GM18867 (cell line): Measurements from ENCODE around the gene ABLIM1.

ENCODE experiments used
- ATAC-seq: cut with Tn5 transposase; IDR thresholded peaks from one replicate; pipeline ENCODE4 v1.9.1; 2021; ENCODE audit warnings: mild to moderate bottlenecking, moderate library complexity; ENCODE audit not compliant: unreplicated experiment

Gene ABLIM1

GRCh38 chr10:114498413-114499111 is 159.5 kb downstream of the ABLIM1 start:
- ATAC-seq, result peak; percentile 72

GRCh38 chr10:114495303-114495702 is 162.8 kb downstream of the ABLIM1 start:
- no peak for ATAC-seq

GRCh38 chr10:114492351-114493037 is 165.6 kb downstream of the ABLIM1 start:
- ATAC-seq, result no peak

DNA sequence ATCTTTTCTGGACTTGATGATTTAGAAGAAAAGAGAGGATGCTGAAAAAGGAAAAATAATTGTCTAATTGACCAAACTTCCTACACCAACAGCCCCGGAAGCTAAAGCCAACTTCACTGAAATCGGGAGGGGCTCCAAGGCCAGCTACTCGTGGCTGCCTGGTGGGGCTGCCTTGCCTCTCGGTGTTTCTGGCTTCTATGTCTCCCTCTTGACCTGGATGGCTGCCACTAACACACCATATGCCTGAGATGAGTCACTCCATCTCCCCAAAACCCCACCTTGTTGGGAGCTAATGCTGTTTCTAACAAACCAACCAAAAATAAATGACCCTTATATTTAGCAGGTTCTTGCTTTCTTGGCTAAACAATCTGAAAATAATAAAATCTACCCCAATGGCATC is 166.1 kb downstream of the ABLIM1 start:
- ATAC-seq, result no peak

GRCh38 chr10:114491419-114491818 is 166.7 kb downstream of the ABLIM1 start:
- no peak for ATAC-seq

- no peak for ATAC-seq
Observed at GRCh38 chr10:114489521-114490310, 168.4 kb downstream of the ABLIM1 start.

- no peak for ATAC-seq
Observed at GRCh38 chr10:114487815-114488536, 170.1 kb downstream of the ABLIM1 start.

DNA sequence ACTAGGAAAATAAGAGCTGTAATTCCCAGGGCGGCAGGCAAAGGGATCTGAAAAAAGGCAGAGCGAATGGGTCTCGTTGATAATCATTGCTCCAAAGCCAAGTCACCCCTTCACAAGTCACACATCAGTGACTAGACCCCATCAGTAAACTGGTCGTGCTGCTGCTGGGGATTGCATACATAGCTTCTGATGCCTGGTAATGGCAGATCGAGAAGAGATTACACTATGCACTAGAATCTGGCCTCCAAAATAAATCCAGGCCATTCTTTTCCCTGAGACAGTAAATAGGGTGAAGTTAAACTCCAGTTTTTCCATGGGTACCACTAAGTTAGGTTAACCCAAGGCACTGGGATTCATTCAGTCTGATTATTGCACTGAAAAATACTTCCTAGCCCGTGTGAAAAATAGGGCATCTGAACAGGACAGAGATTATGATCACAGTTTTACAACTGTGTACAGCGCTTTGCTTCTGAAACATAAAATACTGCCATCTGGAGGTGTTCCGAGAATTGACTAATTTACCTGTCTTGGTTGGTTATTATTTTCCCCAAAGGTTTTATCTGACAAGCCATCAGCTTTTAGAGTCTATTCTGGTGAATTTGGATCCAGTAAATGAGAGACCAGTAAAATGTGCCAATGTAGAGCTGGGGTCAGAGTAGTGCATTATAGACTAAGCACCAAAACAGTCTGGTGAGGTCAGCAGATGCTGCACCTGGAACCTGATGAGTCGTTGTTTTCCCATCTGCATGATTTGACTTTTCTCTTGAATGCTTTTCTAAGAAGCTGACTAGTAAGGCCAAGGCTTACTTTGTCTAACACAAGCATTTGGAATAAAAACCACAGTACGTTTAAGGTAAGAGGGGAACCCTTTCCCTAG is 170.9 kb downstream of the ABLIM1 start:
- ATAC-seq, result no peak

DNA sequence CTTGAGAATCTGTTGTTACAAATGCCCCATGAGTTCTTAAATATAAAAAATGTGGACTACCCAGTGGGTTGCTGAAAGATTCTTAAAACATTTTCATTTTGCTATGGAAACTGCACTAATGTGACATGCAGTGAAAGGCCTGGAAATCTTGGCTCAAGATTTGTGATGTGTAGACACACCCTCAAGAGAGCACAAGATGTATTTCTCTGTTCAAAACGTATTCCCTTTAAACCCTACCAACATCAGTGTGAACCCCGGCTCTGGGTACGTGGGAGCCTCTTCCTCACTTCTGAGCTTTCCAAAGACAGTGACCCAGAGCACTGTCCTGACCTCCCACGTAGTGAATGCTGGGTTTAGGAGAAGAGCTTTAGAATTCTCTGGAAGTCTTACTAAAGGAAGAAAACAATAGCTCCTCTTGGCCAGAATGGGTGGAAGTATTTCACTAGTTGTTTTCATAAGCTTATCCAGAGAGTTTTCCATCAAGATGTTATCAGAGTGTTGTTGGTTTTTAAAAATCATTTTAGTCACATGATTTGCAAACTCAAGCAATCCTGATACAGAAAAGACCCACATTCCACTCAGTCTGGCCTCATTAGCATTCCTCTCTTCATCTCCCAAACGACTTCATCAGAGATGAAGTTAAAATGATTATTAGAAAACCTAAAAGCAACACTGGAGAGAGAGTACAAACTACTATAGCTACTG is 172.2 kb downstream of the ABLIM1 start:
- ATAC-seq, result no peak

GRCh38 chr10:114483575-114483974 is 174.5 kb downstream of the ABLIM1 start:
- no peak for ATAC-seq

GRCh38 chr10:114482480-114483304 is 175.4 kb downstream of the ABLIM1 start:
- ATAC-seq, result no peak

GRCh38 chr10:114481055-114481454 is 177.0 kb downstream of the ABLIM1 start:
- no peak for ATAC-seq

DNA sequence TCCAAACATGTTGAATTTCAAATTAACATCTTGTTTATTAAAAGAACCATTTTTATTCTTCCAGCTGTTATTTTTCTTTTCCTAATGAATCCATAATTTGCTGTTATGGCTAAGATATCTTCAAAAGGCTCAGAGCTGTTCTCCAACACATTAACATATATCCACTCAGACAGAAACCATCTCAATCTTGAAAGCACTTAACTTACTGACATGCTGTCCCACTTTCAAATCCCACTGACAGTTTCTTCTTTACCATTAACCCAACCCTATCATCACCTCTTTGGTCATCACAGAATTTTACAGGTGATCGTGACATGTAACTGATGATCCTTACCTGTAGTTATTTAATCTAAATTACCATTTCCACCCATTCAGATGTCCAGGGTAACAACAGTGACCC is 178.2 kb downstream of the ABLIM1 start:
- ATAC-seq, result no peak

GRCh38 chr10:114479307-114479706 is 178.8 kb downstream of the ABLIM1 start:
- ATAC-seq, result no peak

GRCh38 chr10:114478281-114478680 is 179.8 kb downstream of the ABLIM1 start:
- ATAC-seq, result no peak

GRCh38 chr10:114477285-114477684 is 180.8 kb downstream of the ABLIM1 start:
- ATAC-seq, result no peak

DNA sequence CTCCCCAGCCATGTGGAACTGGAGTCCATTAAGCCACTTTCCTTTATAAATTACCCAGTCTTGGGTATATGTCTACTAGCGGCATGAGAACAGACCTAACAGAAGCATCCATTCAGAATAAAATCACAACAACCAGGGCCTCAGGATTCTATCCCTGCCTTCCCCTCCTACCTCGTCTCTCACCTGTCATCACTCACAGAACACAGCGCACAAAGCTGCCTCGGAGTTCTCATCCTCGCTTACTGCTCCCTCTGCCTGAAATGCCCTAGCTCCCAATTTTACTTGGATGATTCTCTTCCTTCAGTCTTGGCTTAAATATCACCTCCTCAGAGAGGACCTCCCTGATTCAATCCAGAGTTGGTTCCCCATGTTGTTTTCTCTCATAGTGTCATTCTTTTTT is 183.1 kb downstream of the ABLIM1 start:
- ATAC-seq, result no peak

- ATAC-seq, result no peak
Observed at GRCh38 chr10:114473776-114474175, 184.3 kb downstream of the ABLIM1 start.

DNA sequence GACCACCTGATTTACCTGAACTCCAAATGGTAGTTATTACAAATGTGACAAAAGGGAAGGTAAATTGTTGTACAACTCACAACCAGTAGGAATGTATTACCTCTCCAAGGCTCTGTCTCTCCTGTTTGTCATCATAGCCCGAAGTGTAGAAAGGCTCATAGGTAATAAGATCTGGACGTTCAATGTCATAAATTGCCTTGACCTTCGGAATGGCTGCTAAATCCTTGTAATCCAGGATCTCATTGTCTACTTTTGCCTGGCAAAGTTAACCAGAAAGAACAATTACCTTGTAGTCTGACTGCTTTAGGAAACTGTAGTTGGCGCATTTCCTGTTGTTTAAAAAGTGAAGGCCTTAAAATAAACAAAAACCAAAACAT is 185.2 kb downstream of the ABLIM1 start:
- ATAC-seq, result no peak
